Measurements from ENCODE around the gene CDIPT. TPM values are rescaled to one million over a fixed set of nuclear protein-coding genes. Genes with fewer than 3 reads are reported as not detected.
A peak's percentile ranks its signal among the peaks of the same experiment; 100 is the strongest.
"Not testable (repeated sequence)": the region's sequence is repeated elsewhere in the genome, so short reads cannot be mapped to it uniquely, and the experiment has no call there.

CDIPT gene, protein sequence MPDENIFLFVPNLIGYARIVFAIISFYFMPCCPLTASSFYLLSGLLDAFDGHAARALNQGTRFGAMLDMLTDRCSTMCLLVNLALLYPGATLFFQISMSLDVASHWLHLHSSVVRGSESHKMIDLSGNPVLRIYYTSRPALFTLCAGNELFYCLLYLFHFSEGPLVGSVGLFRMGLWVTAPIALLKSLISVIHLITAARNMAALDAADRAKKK
- total RNA-seq, result 100 to 1,000 TPM in 2 of 4 donors, 10 to 100 TPM in 2; 80.0 to 121 (median 94.8) TPM

DNA sequence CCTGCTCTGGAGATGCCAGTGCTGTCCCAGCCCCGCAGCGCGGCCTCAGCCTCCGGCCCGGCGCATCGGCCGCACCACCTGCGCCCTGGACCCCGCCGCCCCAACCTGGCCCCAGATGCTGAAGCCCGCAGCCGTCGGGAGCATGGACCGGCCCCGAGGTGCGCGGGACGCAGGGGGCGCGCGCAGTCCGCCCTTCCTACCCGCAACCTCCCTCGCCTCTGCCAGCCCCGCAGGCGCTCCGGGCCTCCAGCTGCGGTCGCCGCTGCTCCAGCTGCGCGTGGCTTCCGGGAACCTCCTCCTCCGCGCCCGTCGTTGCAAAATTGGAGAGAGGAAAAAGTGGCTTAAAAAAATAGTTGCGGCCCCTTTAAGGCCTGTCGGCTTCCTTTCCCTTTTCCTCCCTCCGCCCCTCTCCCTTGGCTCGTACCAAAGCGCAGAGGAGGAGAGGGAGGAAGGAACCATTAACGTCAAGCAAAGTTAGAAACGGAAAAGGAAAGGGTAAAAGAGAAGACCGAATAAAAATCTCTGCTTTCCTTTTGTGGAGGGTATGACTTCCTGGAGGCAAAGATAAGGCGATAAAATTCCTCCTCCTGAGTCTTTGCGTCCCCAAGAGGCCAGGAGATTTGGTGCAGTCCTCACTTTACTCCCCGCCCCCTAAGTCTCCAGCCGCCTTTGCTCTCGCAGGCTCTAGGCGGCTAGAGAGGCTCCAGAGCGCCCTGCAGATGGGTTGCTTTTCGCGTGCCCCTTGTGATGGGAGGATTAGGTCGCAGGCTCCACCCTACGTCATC lies at the start of gene CDIPT:
Gene CDIPT (minus strand): TSS at position 343 of the 785 bp plus-strand sequence. CDS start 369 bp downstream, outside the sequence.
- H3K27ac ChIP-seq, result peak within 1 kb of the TSS; percentile 90 to 96 (median 94)
- H3K27me3 ChIP-seq, result no peaks in the 10 kb centered on the region
- peaks cover 0 to 30% (median 13%) of the 10 kb centered on the region in 4 donors for H3K4me1 ChIP-seq
- peaks cover 3 to 33% (median 8%) of the 10 kb centered on the region in 3 donors for H3K36me3 ChIP-seq
- TF ChIP-seq, protein P1, sequence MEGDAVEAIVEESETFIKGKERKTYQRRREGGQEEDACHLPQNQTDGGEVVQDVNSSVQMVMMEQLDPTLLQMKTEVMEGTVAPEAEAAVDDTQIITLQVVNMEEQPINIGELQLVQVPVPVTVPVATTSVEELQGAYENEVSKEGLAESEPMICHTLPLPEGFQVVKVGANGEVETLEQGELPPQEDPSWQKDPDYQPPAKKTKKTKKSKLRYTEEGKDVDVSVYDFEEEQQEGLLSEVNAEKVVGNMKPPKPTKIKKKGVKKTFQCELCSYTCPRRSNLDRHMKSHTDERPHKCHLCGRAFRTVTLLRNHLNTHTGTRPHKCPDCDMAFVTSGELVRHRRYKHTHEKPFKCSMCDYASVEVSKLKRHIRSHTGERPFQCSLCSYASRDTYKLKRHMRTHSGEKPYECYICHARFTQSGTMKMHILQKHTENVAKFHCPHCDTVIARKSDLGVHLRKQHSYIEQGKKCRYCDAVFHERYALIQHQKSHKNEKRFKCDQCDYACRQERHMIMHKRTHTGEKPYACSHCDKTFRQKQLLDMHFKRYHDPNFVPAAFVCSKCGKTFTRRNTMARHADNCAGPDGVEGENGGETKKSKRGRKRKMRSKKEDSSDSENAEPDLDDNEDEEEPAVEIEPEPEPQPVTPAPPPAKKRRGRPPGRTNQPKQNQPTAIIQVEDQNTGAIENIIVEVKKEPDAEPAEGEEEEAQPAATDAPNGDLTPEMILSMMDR (IDR thresholded peaks at IDR 0.05), result peak; percentile 27 to 93 (median 71)
- peak; percentile 87 to 91 for TF ChIP-seq EP300 (IDR thresholded peaks at IDR 0.05)
- TF ChIP-seq POLR2A (IDR thresholded peaks at IDR 0.05), result no peak
- peak within 1 kb of the TSS; percentile 88 to 97 (median 91) for H3K4me3 ChIP-seq
- DNase-seq (ENCODE audit: low spot score in 2 of 2), result peak; percentile 76 to 87
- H3K9me3 ChIP-seq, result no peaks in the 10 kb centered on the region
- 1% methylated on average over 52 to 54 of the region's 57 CpGs for WGBS, 2 donors

DNA sequence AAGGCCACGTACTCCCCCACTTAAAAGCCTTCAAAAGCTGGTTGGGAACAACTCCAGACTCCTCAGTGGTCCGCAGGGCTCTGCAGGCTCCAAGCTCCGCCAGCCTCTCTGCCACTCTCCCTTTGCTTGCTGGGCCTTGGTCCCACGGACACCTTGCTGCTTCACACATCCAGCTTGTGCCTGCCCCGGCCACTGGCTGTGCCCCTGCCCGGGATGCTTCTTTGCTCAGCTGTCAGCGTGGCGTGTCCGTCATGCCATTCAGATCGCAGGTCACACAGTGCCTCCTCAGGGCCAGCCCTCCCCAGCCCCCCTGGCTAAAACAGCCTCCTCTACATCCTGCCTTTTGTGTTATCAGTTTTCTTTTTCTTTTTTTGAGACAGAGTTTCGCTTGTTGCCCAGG lies 49.1 kb upstream of the CDIPT start:
- Histone ChIP-seq H3K4me3 (no peak overlapping the region), H3K9me3 (no peaks in the 10 kb centered on the region), H3K4me1 (no peaks in the 10 kb centered on the region), H3K27ac (no peak overlapping the region), H3K36me3 (peaks cover 0 to 66% (median 0%) of the 10 kb centered on the region in 3 donors), H3K27me3 (no peaks in the 10 kb centered on the region)
- TF ChIP-seq EP300 (IDR thresholded peaks at IDR 0.05), result no peak
- no peak for TF ChIP-seq POLR2A (IDR thresholded peaks at IDR 0.05)
- TF ChIP-seq, protein P1 (IDR thresholded peaks at IDR 0.05), result no peak
- DNase-seq (ENCODE audit: low spot score in 2 of 2), result no peak
- WGBS, 2 donors, result 69 to 80% methylated on average over 11 of the region's 11 CpGs

DNA sequence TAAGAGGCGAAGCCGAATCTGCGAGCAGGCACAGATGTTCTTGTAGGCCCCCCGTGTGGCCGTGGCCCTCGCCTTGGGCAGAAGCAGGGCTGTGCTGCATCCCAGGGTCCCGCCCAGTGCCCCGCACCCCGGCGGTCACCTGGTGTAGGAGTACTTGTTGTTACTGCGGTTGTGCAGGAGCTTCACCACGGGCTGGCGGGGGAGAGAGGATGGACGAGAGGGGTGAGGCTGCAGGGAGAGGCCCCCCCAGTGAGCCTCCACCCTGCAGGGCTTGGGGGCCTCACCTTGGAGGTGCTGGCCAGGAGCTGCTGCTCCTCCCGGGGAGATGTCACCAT lies 48.6 kb upstream of the CDIPT start:
- H3K36me3 ChIP-seq, result peaks cover 0 to 66% (median 0%) of the 10 kb centered on the region in 3 donors
- H3K27me3 ChIP-seq, result no peaks in the 10 kb centered on the region
- TF ChIP-seq, protein P1 (IDR thresholded peaks at IDR 0.05), result no peak
- no peak for TF ChIP-seq EP300 (IDR thresholded peaks at IDR 0.05)
- no peak for TF ChIP-seq POLR2A (IDR thresholded peaks at IDR 0.05)
- 72 to 74% methylated on average over 15 of the region's 15 CpGs for WGBS, 2 donors
- no peak overlapping the region for H3K4me3 ChIP-seq
- no peak for DNase-seq (ENCODE audit: low spot score in 2 of 2)
- H3K4me1 ChIP-seq, result no peaks in the 10 kb centered on the region
- H3K9me3 ChIP-seq, result no peaks in the 10 kb centered on the region
- no peak overlapping the region for H3K27ac ChIP-seq

DNA sequence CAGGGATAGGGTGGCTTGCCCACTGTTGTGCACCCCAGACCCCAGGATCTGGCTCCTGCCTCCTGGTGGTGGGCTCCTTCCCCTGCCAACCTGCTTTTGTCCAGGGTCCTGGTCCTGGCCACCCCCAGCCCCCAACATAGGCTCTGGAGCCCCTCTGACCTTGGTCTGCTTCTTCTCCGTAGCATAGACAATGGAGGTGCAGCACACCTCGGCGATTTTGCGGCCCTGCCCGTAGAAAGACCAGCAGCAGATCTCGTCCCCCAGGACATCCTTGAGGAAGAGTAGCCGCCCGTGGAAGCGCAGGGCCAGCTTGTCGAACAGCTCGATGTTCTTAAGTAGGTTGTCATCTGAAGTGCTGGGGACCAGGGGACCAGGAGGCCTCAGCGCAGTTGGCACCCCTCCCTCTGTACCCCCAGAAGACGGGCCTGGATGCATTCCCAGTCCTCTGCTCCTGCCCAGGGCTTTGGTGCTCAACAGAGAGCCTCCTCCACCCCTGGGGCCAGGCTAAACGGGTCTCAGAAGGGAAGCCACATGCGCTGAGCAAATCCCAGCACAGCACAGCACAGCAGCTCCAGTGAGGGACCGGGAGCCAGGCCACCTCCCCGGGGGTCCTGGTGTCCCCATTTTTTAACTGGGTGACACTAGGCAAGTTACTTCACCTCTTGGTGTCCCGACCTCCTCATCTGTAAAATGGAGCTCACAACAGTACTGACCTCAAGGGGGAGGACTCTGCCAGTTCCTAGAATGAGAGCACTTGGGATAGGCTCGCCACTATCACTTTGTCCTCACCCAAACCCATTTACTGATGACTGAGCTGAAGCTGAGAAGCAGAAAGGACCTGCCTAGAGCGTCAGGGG lies 48.0 kb upstream of the CDIPT start:
- DNase-seq (ENCODE audit: low spot score in 2 of 2), result no peak
- no peak overlapping the region for H3K4me3 ChIP-seq
- no peaks in the 10 kb centered on the region for H3K4me1 ChIP-seq
- no peaks in the 10 kb centered on the region for H3K9me3 ChIP-seq
- no peak overlapping the region for H3K27ac ChIP-seq
- H3K36me3 ChIP-seq, result peaks cover 0 to 68% (median 0%) of the 10 kb centered on the region in 3 donors
- no peak for TF ChIP-seq EP300 (IDR thresholded peaks at IDR 0.05)
- TF ChIP-seq, protein P1 (IDR thresholded peaks at IDR 0.05), result no peak
- 80 to 93% methylated on average over 16 to 19 of the region's 20 CpGs for WGBS, 2 donors
- H3K27me3 ChIP-seq, result no peaks in the 10 kb centered on the region

DNA sequence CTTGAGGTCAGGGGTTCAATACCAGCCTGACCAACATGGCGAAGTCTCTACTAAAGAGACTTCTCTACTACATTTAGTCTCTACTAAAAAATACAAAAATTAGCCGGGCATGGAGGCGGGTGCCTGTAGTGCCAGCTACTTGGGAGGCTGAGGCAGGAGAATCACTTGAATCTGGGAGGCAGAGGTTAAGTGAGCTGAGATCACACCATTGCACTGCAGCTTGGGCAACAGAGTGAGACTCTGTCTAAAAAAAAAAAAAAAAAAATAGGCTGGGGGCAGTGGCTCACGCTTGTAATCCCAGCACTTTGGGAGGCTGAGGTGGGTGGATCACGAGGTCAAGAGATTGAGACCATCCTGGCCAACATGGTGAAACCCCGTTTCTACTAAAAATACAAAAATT lies 46.8 kb upstream of the CDIPT start:
- peaks cover 0 to 65% (median 0%) of the 10 kb centered on the region in 3 donors for H3K36me3 ChIP-seq
- not testable (repeated sequence) for H3K27me3 ChIP-seq; H3K9me3 ChIP-seq; H3K27ac ChIP-seq; H3K4me1 ChIP-seq; H3K4me3 ChIP-seq; DNase-seq (ENCODE audit: low spot score in 2 of 2)
- WGBS, 2 donors, result 75 to 79% methylated on average over 6 of the region's 6 CpGs

All from tibial nerve (tissue), 4 donors.